Measurements from ENCODE around the gene TCERG1L. TPM values are rescaled to one million over a fixed set of nuclear protein-coding genes. Genes with fewer than 3 reads are reported as not detected.

TCERG1L gene
- total RNA-seq, 1 experiment from 2014 or later = not detected

GRCh38 chr10:131270461-131271190, 40.9 kb downstream of the TCERG1L start:
- DNase-seq (ENCODE audit: low spot score) = no peak

DNA sequence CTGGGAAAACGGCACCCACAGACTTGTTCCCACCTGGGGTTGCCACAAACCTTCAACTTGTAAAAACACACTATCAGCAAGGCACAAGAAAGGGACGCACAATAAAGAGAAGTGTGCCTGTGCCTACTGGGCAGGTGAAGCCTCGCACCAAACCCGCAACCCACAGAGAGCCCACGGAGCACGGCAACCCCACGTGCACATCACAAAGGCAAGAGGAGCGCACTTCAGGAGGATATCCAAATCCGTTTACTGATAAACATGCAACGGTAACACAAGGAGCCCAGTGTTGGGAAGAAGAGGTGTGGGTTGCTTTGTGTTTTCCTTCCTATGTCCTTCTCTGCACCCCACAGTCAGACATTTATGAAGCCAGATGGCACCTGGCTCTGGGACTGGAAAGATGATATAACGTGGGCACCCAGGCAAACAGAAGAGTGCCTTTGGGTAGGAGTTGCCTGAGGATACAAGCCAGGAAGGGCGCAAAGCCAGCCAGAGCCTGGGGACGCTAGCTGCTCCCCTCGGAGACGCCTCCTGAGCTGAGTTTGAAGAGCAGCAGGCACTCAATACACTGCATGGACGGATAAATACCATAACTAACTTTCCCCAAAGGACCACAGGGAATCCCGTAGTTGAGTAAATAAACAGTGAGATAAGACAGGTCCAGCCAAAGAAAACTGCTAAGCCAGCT, 41.6 kb downstream of the TCERG1L start:
- no peak for DNase-seq (ENCODE audit: low spot score)

DNA sequence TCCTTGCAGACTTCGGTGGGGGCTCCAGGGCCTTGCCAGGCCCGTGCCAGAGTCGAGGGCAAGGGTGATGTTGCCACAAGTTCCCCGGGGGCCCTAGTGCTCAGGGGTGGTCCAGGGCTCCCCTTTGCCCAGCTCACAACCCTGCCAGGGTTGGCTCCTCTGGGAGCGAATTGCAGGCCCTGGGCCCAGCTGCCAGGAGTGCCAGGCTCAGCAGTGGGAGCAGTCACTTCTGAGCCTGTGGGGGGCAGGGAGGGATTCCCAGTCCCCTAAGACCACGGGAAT, 43.8 kb downstream of the TCERG1L start:
- no peak for DNase-seq (ENCODE audit: low spot score)

GRCh38 chr10:131266936-131267813, 44.3 kb downstream of the TCERG1L start:
- no peak for DNase-seq (ENCODE audit: low spot score)

DNA sequence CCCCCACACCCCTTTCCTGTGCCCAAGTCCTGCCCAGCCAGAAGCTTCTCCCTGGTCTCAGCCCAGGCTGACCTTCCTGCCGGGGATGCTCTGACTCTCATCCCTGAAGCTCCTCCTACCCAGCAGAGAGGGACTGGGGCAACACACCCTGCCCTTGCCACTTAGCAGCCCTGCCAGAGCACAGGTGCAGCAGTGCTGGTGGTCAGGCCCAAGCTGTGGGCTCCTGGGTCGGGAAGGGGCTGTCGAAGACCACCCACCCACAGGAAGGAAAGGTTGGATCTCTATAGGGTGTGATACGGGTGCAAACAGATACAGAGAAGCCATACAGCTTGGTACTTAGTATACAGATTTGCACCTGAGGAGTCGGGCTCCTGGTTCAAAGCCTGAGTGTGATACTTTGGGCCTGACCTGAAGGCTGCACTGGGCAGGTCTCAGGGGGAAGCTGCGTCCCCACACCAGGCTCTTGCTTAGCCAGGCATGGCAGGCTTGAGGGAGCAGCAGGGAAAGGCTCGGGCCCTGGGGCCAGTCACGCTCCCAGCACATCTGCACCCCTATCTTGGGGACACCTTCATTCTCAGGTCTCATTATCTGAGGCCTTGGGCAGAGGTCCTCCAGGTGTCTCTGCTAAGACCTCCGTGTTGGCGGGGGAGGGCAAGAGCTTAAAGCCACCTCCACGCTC, 47.3 kb downstream of the TCERG1L start:
- DNase-seq (ENCODE audit: low spot score) = no peak

DNA sequence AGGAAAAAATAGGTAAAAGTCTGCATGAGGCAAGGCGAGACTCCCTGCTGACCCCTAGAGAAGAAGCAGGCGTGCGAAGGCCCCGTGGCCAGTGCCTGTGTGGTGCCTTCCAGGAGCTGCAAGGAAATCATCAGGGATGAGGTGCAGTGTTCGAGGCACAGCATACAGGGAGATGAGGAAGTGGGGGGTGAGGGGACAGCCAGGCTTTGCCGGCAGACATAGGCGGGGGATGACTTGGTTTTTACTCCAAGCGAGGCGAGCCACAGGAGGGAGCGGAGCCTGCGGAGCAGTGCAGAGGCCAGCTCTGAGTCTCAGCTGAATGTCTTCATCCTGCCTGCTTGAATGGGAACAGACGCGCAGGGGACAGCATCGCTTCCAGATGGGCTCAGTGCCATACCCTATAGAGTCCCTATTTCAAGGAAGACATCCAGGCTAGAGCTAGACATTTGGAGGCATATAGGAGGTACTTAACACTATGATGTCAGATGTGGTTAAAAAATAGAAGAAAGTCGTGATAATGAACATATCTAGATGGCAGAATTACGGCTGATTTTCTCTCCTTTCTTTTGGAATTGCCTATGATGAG, 49.5 kb downstream of the TCERG1L start:
- no peak for DNase-seq (ENCODE audit: low spot score)

DNA sequence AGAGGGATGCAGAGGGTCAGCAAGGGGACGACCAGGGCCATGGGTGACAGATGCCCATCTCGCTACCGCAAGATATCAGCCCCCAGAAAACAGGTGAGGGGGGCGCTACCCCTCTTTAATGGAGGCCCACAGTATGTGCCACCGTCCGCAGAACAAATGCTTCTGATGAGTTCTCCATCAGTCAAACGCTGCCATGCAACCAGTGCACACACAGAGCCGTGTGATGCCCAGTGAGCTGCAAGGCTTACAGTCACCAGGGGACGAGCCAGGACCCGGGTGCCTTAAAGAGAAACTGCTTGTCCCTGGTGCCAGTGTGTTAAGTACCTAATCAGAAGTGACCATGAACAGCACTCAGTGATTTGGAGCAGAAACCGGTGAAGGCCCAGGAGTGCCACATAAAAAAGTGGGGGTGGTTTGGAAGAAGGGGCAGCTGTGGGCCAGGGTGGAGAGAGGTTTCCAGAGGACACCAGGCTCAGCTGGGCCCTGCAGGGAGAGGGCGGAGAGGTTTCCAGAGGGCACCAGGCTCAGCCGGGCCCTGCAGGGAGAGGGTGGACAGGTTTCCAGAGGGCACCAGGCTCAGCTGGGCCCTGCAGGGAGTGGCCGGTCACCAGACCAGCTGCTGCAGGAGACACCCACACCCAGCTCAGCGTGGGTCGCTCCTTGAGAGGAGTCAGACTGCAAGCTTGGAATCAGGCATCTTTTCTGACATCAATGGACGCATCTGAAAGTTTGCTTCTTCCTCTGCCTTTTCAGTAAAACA, 50.9 kb downstream of the TCERG1L start:
- no peak for DNase-seq (ENCODE audit: low spot score)

GRCh38 chr10:131260031-131260430, 51.5 kb downstream of the TCERG1L start:
- no peak for DNase-seq (ENCODE audit: low spot score)

GRCh38 chr10:131259535-131259934, 52.0 kb downstream of the TCERG1L start:
- DNase-seq (ENCODE audit: low spot score) = no peak

DNA sequence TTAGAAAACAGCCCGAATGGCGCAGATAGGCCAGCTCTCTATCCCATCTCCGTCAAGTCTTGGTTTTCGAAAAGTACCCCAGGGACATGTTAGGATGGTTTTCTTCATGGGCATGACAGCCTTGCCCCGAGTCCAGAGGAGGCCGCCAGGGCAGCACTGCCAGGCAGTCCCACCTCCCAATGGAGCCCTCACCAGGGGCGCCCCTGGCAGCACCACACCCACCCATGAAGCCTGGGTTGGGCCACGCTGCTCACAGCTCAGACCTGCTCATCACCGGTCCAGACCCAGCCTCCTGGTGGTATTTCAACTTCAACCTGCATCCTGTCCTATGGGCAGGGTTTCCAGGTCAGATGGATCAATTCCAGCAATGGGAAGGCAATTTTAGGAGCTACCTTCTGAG, 53.3 kb downstream of the TCERG1L start:
- DNase-seq (ENCODE audit: low spot score) = no peak

DNA sequence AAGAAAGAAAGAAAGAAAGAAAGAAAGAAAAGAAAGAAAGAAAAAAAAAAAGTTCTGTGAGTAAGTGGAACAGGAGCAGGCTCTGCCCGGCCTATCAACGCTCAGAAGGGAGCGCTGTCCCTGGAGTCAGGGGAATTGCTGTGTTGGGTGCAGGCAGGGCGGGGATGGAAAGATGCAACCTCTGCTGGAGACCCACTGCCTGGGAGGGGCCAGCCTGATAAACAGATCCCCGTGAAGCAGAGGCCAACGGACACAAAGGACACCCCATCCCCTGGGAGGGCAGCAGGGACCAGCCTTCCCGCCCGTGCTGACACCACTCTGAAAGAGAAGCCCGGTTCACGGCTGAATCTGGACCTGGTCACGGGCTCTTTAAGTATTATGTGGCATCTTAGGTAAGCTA, 54.5 kb downstream of the TCERG1L start:
- no peak for DNase-seq (ENCODE audit: low spot score)

GRCh38 chr10:131254859-131255252, 56.7 kb downstream of the TCERG1L start:
- no peak for DNase-seq (ENCODE audit: low spot score)

DNA sequence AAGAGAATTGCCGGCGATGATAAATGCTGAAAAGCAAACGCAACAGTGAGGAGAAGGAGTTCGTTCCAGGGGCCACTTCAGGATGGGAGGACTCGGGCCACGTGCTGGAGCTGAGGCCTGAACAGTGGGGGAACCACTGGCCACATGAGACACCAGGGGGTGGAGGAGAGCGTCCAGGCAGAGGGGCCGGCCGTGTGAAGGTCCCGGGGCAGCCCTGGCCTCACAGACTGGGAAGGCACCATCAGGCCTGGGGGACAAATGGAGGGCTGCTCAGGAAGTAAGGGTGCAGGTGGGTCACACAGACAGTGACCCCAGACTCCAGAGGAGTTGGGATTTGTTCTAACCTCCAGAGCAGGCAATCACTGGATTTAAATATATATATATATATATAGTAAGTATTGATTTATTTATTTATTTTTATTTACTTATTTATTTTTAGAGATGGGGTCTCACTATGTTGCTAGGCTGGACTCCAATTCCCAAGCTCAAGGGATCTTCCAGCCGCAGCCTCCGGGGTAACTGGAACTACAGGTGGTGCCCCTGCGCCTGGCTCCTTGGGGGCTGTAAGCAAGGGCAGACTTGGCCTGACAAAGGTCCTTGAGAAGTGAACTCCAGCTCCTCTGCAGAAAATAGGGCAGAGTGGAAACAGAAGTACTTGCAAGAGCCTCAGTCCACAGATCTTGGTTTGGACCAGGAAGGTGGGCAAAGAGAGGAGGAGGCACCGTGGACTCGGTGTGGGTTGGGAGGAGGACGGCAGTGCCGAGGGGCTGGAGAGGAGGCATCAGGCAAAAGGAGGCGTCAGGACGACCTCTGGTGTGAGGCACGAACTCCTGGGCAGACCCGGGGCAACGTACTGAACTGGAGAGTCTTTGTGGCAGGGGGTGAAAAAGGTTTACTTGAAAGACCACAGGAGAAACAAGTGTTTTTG, 57.3 kb downstream of the TCERG1L start:
- DNase-seq (ENCODE audit: low spot score) = no peak

DNA sequence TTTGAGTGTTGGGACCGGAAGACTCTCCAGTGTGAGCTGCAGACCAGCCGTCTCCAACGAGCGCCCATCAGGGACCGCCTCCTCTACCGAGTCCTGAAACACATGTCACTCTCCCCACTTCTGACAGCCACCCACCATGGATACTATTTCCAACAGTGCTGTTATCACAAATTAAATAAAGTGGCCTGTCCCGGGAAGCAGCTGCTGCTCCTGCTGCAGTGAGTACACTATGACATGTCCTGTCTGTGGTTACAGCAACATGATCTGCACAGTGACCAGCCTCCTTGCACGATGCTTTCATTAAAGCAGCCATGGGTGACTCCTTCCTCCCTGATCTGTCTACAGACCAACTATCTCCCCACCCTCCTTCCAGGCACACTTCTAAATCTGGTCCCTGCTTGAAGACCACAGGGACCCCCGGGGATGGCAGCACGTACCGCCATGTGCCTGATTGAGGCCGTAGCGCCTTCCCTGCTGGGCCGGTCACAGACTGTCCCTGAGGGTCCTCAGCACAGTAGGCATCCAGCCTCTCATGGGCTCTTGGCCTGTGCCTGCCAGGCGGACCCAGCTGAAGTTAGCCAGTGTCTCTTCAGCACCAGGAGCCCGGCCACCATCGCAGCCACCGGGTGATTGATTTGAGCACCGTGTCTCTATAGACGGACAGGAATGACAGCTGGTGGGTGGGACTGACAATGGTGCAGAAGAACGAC, 58.8 kb downstream of the TCERG1L start:
- DNase-seq (ENCODE audit: low spot score) = no peak

- DNase-seq (ENCODE audit: low spot score) = no peak
Measured at GRCh38 chr10:131251146-131251541, 60.4 kb downstream of the TCERG1L start.

- no peak for DNase-seq (ENCODE audit: low spot score)
Measured at GRCh38 chr10:131250454-131251145, 60.9 kb downstream of the TCERG1L start.

GRCh38 chr10:131249955-131250344, 61.6 kb downstream of the TCERG1L start:
- no peak for DNase-seq (ENCODE audit: low spot score)

DNA sequence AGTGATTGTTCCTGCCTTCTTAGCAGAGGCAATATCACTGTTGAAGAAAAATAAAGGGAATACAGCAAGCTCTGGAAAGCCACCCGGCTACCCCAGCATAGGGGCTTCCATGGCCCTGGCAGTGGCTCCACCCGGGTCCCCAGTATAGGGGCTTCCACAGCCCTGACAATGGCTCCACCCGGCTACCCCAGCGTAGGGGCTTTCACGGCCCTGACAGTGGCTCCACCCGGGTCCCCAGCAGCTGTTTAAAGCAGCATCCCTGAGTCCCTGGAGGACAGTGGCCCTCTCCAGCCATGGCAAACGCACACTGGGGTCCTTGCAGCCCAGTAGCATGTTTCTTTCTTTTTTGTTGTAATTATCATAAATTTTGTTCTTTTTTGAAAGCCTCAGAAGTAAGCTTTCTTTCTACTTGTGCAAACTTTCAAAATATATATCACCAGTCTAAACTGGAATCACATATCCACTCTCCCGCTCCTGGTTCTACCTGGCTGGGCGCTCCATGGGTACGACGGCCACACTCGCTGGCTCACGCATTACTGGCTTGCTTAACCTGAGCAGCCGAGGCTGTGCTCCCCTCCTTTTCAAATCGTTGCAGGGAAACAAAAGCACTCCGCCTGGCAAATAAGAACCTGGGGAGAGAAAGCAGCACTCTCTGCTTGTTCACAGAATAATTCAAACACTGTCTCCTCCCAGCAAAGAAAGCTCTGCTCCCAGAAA, 62.1 kb downstream of the TCERG1L start:
- no peak for DNase-seq (ENCODE audit: low spot score)
